ENCODE data around the gene LONRF2. TPM values are rescaled to one million over a fixed set of nuclear protein-coding genes. Genes with fewer than 3 reads are reported as not detected.

LONRF2 gene
- total RNA-seq, 4 donors from 2014 or later: 0.35 to 3.1 (median 1.6) TPM

GRCh38 chr2:100270381-100271146 lies 51.7 kb downstream of the LONRF2 start:
- no peak overlapping the region for H3K4me3 ChIP-seq
- no peaks in the 10 kb centered on the region for H3K36me3 ChIP-seq
- no peaks in the 10 kb centered on the region for H3K4me1 ChIP-seq
- no peak for TF ChIP-seq POLR2A (IDR thresholded peaks at IDR 0.05)
- TF ChIP-seq CTCF (IDR thresholded peaks at IDR 0.05): no peak
- H3K27me3 ChIP-seq: no peaks in the 10 kb centered on the region
- DNase-seq: no peak
- H3K27ac ChIP-seq: no peak overlapping the region
- H3K9me3 ChIP-seq: no peaks in the 10 kb centered on the region

DNA sequence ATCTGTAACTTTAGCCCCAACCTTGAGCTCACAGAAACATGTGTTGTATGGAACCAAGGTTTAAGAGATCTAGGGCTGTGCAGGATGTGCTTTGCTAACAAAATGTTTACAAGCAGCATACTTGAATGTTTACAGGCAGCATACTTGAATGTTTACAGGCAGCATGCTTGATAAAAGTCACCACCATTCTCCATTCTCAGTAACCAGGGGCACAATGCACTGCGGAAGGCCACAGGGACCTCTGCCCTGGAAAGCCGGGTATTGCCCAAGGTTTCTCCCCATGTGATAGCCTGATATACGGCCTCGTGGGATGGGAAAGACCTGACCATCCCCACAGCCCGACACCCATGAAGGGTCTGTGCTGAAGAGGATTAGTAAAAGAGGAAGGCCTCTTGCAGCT lies 52.4 kb downstream of the LONRF2 start:
- no peak overlapping the region for H3K27ac ChIP-seq
- TF ChIP-seq CTCF (IDR thresholded peaks at IDR 0.05): no peak
- no peak for TF ChIP-seq POLR2A (IDR thresholded peaks at IDR 0.05)

DNA sequence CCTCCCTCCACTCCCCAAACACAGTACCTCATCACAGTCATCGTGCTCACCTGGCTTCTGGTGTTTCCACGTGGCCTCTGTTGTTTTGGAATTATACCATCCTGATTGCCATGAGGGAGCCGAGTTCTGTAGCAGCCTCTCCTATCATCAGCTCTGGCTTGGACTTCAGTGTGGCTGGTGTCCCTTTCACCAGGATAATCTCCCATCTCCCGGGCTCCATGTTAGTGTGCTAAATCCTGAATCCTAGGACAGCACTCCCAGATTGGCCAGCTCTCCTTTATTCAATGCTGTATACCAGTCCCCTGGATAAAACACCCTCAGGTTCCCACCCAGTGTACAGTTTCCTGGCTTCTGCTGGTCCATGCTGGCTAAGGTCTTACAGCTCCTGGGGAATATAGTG lies 53.3 kb downstream of the LONRF2 start:
- Histone ChIP-seq H3K27ac (no peak overlapping the region), H3K4me3 (no peak overlapping the region), H3K9me3 (no peaks in the 10 kb centered on the region), H3K4me1 (no peaks in the 10 kb centered on the region), H3K36me3 (no peaks in the 10 kb centered on the region), H3K27me3 (no peaks in the 10 kb centered on the region)
- no peak for TF ChIP-seq POLR2A (IDR thresholded peaks at IDR 0.05)
- TF ChIP-seq CTCF (IDR thresholded peaks at IDR 0.05): no peak
- no peak for DNase-seq

More for the DNA sequence above, 52.4 kb downstream of the LONRF2 start:
- Histone ChIP-seq H3K4me3 (no peak overlapping the region), H3K9me3 (no peaks in the 10 kb centered on the region), H3K36me3 (no peaks in the 10 kb centered on the region), H3K4me1 (no peaks in the 10 kb centered on the region), H3K27me3 (no peaks in the 10 kb centered on the region)
- no peak for DNase-seq

- no peak overlapping the region for H3K4me3 ChIP-seq
- no peak for DNase-seq
- no peaks in the 10 kb centered on the region for H3K27me3 ChIP-seq
- H3K9me3 ChIP-seq: no peaks in the 10 kb centered on the region
- TF ChIP-seq CTCF (IDR thresholded peaks at IDR 0.05) (no peak), POLR2A (IDR thresholded peaks at IDR 0.05) (no peak)
- no peaks in the 10 kb centered on the region for H3K4me1 ChIP-seq
- H3K27ac ChIP-seq: no peak overlapping the region
- no peaks in the 10 kb centered on the region for H3K36me3 ChIP-seq
These were observed 54.5 kb downstream of the LONRF2 start for GRCh38 chr2:100267751-100268150.

GRCh38 chr2:100266126-100266525 lies 56.2 kb downstream of the LONRF2 start:
- Histone ChIP-seq H3K27me3 (no peaks in the 10 kb centered on the region), H3K4me3 (no peak overlapping the region), H3K4me1 (no peaks in the 10 kb centered on the region), H3K9me3 (no peaks in the 10 kb centered on the region), H3K27ac (no peak overlapping the region), H3K36me3 (no peaks in the 10 kb centered on the region)
- TF ChIP-seq POLR2A (IDR thresholded peaks at IDR 0.05) (no peak), CTCF (IDR thresholded peaks at IDR 0.05) (no peak)
- no peak for DNase-seq
